SK-N-SH treated with all-trans-retinoic acid at 6 μM for 48 hours (cell line): ENCODE measurements around the gene STK32A.

Source experiments
- ATAC-seq: fragments of 200-7000 bp; cut with Tn5 transposase; 3 replicates; pipeline ENCODE4 v1.9.1; 2020; ENCODE audit warnings: mild to moderate bottlenecking, moderate library complexity
- BACH2 ChIP-seq: fragments of 250-450 bp; sonication (Bioruptor Pico); IDR thresholded peaks from 2 replicates; pipeline ENCODE4 v1.9.0; 2021; ENCODE audit warnings: mild to moderate bottlenecking, borderline replicate concordance
- ESRRG ChIP-seq: fragments of 250-450 bp; sonication (Bioruptor Pico); IDR thresholded peaks from 2 replicates; pipeline ENCODE4 v1.6.1; 2021; ENCODE audit warnings: mild to moderate bottlenecking
- GLIS3 ChIP-seq: fragments of 250-450 bp; sonication (Bioruptor Pico); IDR thresholded peaks from 2 replicates; pipeline ENCODE4 v1.5.0; 2020; ENCODE audit warnings: mild to moderate bottlenecking, moderate library complexity
- ISL1 ChIP-seq: fragments of 250-450 bp; sonication (Bioruptor Pico); IDR thresholded peaks from 2 replicates; pipeline ENCODE4 v2.1.2; 2022; ENCODE audit warnings: mild to moderate bottlenecking, moderate library complexity
- OSR1 ChIP-seq: fragments of 250-450 bp; sonication (Bioruptor Pico); IDR thresholded peaks from 2 replicates; pipeline ENCODE4 v1.8.0; 2022; ENCODE audit warnings: moderate library complexity, mild to moderate bottlenecking, inconsistent platforms
- POU6F1 ChIP-seq: fragments of 250-450 bp; sonication (Bioruptor Pico); IDR thresholded peaks from 2 replicates; pipeline ENCODE4 v1.8.0; 2021; ENCODE audit warnings: low read depth, mild to moderate bottlenecking, moderate library complexity, borderline replicate concordance
- PPARA ChIP-seq: fragments of 250-450 bp; sonication (Bioruptor Pico); IDR thresholded peaks from 2 replicates; pipeline ENCODE4 v1.5.0; 2020; ENCODE audit warnings: mild to moderate bottlenecking, borderline replicate concordance
- RARB ChIP-seq: fragments of 250-450 bp; sonication (Bioruptor Pico); IDR thresholded peaks from 2 replicates; pipeline ENCODE4 v1.8.0; 2021; ENCODE audit warnings: mild to moderate bottlenecking, moderate library complexity
- SNAI2 ChIP-seq: fragments of 250-450 bp; sonication (Bioruptor Pico); IDR thresholded peaks from 2 replicates; pipeline ENCODE4 v1.5.0; 2020; ENCODE audit warnings: mild to moderate bottlenecking, moderate library complexity
- TCF4 ChIP-seq: fragments of 250-450 bp; sonication (Bioruptor Pico); IDR thresholded peaks from 2 replicates; pipeline ENCODE4 v1.8.0; 2021; ENCODE audit warnings: mild to moderate bottlenecking, moderate library complexity, borderline replicate concordance
- TOX ChIP-seq: fragments of 250-450 bp; sonication (Bioruptor Pico); IDR thresholded peaks from 2 replicates; pipeline ENCODE4 v1.8.0; 2021; ENCODE audit warnings: mild to moderate bottlenecking, moderate library complexity, borderline replicate concordance
- TSHZ2 ChIP-seq: fragments of 250-450 bp; sonication (Bioruptor Pico); IDR thresholded peaks from 2 replicates; pipeline ENCODE4 v1.5.0; 2020; ENCODE audit warnings: mild to moderate bottlenecking, moderate library complexity
- ZC3H10 ChIP-seq: fragments of 250-450 bp; sonication (Bioruptor Pico); IDR thresholded peaks from 2 replicates; pipeline ENCODE4 v1.5.1; 2021; ENCODE audit warnings: mild to moderate bottlenecking, moderate library complexity
- ZFP3 ChIP-seq: fragments of 250-450 bp; sonication (Bioruptor Pico); IDR thresholded peaks from 2 replicates; pipeline ENCODE4 v1.5.0; 2020; ENCODE audit warnings: mild to moderate bottlenecking, moderate library complexity
- ZFP30 ChIP-seq: fragments of 450-650 bp; formaldehyde crosslinking; IDR thresholded peaks from 2 replicates; pipeline ENCODE4 v1.5.0; 2022; ENCODE audit warnings: mild to moderate bottlenecking, moderate library complexity
- ZNF70 ChIP-seq: fragments of 450-650 bp; formaldehyde crosslinking; IDR thresholded peaks from 2 replicates; pipeline ENCODE4 v1.5.0; 2020; ENCODE audit warnings: mild to moderate bottlenecking, moderate library complexity
- ZNF8 ChIP-seq: fragments of 450-650 bp; formaldehyde crosslinking; IDR thresholded peaks from 2 replicates; pipeline ENCODE4 v1.5.0; 2020; ENCODE audit warnings: mild to moderate bottlenecking, moderate library complexity
- TF ChIP-seq, protein P1 (sequence below): fragments of 250-450 bp; sonication (Bioruptor Pico); IDR thresholded peaks from 2 replicates; pipeline ENCODE4 v1.5.1; 2021; ENCODE audit warnings: mild to moderate bottlenecking, moderate library complexity
- TF ChIP-seq, protein P2 (sequence below): fragments of 250-450 bp; sonication (Bioruptor Pico); IDR thresholded peaks from 2 replicates; pipeline ENCODE4 v1.8.0; 2020; ENCODE audit warnings: mild to moderate bottlenecking, moderate library complexity, borderline replicate concordance

STK32A gene

GRCh38 chr5:147306351-147306750 is 71.5 kb downstream of the STK32A start:
- ATAC-seq, result no peak
- TF ChIP-seq ZNF70 (CRISPR knock-in tag) (no peak), OSR1 (CRISPR knock-in tag) (no peak), TOX (no peak), POU6F1 (CRISPR knock-in tag) (no peak), ZNF8 (CRISPR knock-in tag) (no peak), ESRRG (CRISPR knock-in tag) (no peak), TCF4 (CRISPR knock-in tag) (no peak), RARB (CRISPR knock-in tag) (no peak), ZFP3 (CRISPR knock-in tag) (no peak), ZFP30 (CRISPR knock-in tag) (no peak)

DNA sequence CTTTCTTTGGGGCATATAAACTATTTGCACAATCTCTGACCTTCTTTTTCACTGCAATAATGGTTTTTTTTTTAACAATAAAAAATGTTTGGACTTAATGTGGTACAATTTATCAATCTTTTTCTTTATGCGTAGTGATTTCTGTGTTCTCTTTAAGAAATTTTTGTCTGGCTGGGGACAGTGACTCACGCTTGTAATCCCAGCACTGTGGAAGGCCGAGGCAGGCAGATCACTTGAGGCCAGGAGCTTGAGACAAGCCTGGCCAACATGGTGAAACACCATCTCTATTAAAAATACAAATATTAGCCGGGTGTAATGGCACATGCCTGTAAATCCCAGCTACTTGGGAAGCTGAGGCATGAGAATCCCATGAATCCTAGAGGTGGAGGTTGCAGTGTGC is 72.3 kb downstream of the STK32A start:
- no peak for TF ChIP-seq GLIS3 (CRISPR knock-in tag)
- TF ChIP-seq, protein P1, sequence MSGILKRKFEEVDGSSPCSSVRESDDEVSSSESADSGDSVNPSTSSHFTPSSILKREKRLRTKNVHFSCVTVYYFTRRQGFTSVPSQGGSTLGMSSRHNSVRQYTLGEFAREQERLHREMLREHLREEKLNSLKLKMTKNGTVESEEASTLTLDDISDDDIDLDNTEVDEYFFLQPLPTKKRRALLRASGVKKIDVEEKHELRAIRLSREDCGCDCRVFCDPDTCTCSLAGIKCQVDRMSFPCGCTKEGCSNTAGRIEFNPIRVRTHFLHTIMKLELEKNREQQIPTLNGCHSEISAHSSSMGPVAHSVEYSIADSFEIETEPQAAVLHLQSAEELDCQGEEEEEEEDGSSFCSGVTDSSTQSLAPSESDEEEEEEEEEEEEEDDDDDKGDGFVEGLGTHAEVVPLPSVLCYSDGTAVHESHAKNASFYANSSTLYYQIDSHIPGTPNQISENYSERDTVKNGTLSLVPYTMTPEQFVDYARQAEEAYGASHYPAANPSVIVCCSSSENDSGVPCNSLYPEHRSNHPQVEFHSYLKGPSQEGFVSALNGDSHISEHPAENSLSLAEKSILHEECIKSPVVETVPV (CRISPR knock-in tag), result no peak
- TF ChIP-seq ZNF8 (CRISPR knock-in tag), result no peak
- TF ChIP-seq TCF4 (CRISPR knock-in tag), result no peak
- no peak for TF ChIP-seq TSHZ2 (CRISPR knock-in tag)
- TF ChIP-seq BACH2 (CRISPR knock-in tag), result no peak
- TF ChIP-seq, all 23 proteins: peak for 0
- no peak for ATAC-seq

DNA sequence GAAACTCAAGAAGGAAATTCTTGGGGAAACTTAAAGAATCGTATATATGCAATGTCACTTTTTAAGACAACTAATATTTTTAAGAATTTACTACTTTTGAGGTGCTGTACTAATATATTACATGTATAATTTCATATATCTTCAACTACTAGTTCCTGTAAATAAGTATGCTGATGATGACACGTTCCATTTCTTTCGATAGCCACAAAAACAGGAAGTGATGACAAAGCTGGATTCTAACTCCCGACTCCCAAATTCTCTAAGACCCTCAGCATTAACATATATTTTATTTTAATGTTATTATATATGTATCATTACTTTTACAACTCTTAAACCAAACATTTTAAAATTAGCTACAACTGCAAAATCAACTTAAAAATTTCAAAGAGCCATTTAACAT is 74.8 kb downstream of the STK32A start:
- no peak for TF ChIP-seq ZFP30 (CRISPR knock-in tag)
- TF ChIP-seq ESRRG (CRISPR knock-in tag), result no peak
- no peak for ATAC-seq

GRCh38 chr5:147310059-147310704 is 75.4 kb downstream of the STK32A start:
- peak; percentile 99 for ATAC-seq
- TF ChIP-seq GLIS3 (CRISPR knock-in tag), result no peak
- TF ChIP-seq ZFP3 (CRISPR knock-in tag), result 0 out of 2 replicates have a peak, but pooled peaks have one; percentile 44
- 0 out of 2 replicates have a peak, but pooled peaks have one; percentile 29 for TF ChIP-seq SNAI2 (CRISPR knock-in tag)

GRCh38 chr5:147317978-147318684 is 83.3 kb downstream of the STK32A start:
- ATAC-seq, result no peak
- TF ChIP-seq TSHZ2 (CRISPR knock-in tag) (no peak), TOX (no peak), ZC3H10 (CRISPR knock-in tag) (no peak), TCF4 (CRISPR knock-in tag) (no peak), ZFP30 (CRISPR knock-in tag) (no peak), PPARA (no peak), ZNF70 (CRISPR knock-in tag) (no peak), OSR1 (CRISPR knock-in tag) (no peak), ISL1 (CRISPR knock-in tag) (no peak), RARB (CRISPR knock-in tag) (no peak), BACH2 (CRISPR knock-in tag) (no peak), ZNF8 (CRISPR knock-in tag) (no peak), ESRRG (CRISPR knock-in tag) (no peak)
- TF ChIP-seq, protein P1 (CRISPR knock-in tag), result no peak
- TF ChIP-seq, protein P2, sequence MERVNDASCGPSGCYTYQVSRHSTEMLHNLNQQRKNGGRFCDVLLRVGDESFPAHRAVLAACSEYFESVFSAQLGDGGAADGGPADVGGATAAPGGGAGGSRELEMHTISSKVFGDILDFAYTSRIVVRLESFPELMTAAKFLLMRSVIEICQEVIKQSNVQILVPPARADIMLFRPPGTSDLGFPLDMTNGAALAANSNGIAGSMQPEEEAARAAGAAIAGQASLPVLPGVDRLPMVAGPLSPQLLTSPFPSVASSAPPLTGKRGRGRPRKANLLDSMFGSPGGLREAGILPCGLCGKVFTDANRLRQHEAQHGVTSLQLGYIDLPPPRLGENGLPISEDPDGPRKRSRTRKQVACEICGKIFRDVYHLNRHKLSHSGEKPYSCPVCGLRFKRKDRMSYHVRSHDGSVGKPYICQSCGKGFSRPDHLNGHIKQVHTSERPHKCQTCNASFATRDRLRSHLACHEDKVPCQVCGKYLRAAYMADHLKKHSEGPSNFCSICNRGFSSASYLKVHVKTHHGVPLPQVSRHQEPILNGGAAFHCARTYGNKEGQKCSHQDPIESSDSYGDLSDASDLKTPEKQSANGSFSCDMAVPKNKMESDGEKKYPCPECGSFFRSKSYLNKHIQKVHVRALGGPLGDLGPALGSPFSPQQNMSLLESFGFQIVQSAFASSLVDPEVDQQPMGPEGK, result no peak
